ENCODE measurements around the gene UBASH3B. TPM values are rescaled to one million over a fixed set of nuclear protein-coding genes. Genes with fewer than 3 reads are reported as not detected.

Gene UBASH3B
- polyA plus RNA-seq, 1 experiment, result 19.1 TPM

DNA sequence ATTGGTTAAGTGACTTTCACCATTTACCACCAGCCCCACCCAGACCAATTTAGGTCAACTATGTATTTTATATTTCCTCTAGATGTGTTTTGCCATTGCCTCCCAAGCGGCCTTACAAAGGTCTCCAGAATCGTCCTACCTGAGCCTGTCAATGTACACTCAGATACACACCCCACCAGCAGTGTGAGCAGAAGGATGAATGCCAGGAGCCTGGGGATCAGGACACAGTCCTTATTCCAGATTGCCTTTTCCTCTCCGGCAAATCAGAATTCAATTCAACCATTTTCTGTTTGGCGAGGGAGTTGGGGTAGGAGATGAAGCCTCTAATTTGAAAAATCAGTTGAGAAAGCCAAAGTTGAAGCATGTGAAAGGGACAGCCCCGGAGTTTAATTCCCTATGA lies 147.4 kb downstream of the UBASH3B start:
- H3K27me3 ChIP-seq (ENCODE audit: control insufficient read depth, insufficient read depth, low read length), result no peaks in the 10 kb centered on the region
- H3K27ac ChIP-seq (ENCODE audit: low read depth, low read length), result peak overlapping the region; percentile 59
- H3K4me3 ChIP-seq (ENCODE audit: low read depth, low read length), result no peak overlapping the region
- no peak for DNase-seq (ENCODE audit: low read depth, low spot score)
- POLR2A ChIA-PET, result no interaction called here
- TF ChIP-seq, protein P1, sequence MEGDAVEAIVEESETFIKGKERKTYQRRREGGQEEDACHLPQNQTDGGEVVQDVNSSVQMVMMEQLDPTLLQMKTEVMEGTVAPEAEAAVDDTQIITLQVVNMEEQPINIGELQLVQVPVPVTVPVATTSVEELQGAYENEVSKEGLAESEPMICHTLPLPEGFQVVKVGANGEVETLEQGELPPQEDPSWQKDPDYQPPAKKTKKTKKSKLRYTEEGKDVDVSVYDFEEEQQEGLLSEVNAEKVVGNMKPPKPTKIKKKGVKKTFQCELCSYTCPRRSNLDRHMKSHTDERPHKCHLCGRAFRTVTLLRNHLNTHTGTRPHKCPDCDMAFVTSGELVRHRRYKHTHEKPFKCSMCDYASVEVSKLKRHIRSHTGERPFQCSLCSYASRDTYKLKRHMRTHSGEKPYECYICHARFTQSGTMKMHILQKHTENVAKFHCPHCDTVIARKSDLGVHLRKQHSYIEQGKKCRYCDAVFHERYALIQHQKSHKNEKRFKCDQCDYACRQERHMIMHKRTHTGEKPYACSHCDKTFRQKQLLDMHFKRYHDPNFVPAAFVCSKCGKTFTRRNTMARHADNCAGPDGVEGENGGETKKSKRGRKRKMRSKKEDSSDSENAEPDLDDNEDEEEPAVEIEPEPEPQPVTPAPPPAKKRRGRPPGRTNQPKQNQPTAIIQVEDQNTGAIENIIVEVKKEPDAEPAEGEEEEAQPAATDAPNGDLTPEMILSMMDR (IDR thresholded peaks at IDR 0.05; ENCODE audit: low read depth, low read length), result no peak
- no peaks in the 10 kb centered on the region for H3K9me3 ChIP-seq (ENCODE audit: control insufficient read depth, insufficient read depth, low read length)
- CTCF ChIA-PET, result no interaction called here

DNA sequence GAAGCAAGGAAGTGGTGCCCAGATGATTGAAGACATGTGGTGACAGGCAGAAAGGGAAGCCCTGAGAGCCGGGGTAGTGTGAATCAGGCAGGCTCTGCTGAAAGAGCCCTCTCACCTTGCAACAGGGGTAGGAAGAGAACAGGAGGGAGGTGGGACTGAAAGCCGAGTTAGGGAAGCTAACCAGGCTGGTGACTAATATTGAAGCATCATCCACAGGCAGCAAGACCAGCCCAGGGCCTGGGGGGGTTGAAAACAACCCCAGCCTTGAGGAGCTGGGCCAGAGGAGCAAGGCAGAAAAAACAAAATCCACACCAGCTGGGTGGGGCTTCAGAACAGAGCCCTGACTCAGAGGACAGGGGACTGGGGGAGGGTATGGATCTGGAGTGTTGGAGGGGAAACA lies 147.8 kb downstream of the UBASH3B start:
- DNase-seq (ENCODE audit: low read depth, low spot score), result peak; percentile 43
- Histone ChIP-seq H3K27ac (ENCODE audit: low read depth, low read length) (peak overlapping the region; percentile 59), H3K9me3 (ENCODE audit: control insufficient read depth, insufficient read depth, low read length) (no peaks in the 10 kb centered on the region), H3K4me3 (ENCODE audit: low read depth, low read length) (no peak overlapping the region), H3K27me3 (ENCODE audit: control insufficient read depth, insufficient read depth, low read length) (no peaks in the 10 kb centered on the region)
- TF ChIP-seq, protein P1 (IDR thresholded peaks at IDR 0.05; ENCODE audit: low read depth, low read length), result no peak
- ChIA-PET CTCF (interaction anchor here (1.2 kb wide), 1 partner anchor 12 kb away, joined by 3 read pairs; no protein-coding TSS in a partner anchor), POLR2A (no interaction called here)

DNA sequence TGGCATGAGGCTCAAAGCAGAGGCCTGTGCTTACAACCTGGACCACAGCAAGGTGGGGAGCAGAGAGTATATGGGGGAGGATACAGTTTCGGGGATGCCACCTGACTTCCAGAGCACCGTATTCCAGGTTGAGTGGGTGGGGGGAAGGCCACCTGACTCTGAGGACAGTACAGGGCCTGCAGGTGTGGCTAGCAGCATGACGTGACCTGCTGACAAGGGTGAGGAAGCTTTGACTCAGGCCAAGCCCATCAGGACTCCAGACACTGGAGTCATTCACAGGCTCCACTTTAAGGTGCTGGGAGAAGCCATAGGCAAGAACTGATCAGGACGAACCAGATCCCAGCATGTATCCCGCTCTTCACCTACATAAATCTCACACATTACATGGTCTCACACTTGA lies 148.2 kb downstream of the UBASH3B start:
- Histone ChIP-seq H3K27me3 (ENCODE audit: control insufficient read depth, insufficient read depth, low read length) (no peaks in the 10 kb centered on the region), H3K9me3 (ENCODE audit: control insufficient read depth, insufficient read depth, low read length) (no peaks in the 10 kb centered on the region), H3K27ac (ENCODE audit: low read depth, low read length) (peak overlapping the region; percentile 59), H3K4me3 (ENCODE audit: low read depth, low read length) (no peak overlapping the region)
- TF ChIP-seq, protein P1 (IDR thresholded peaks at IDR 0.05; ENCODE audit: low read depth, low read length), result no peak
- ChIA-PET POLR2A (no interaction called here), CTCF (interaction anchor here (1.2 to 1.4 kb wide), 2 partner anchors 12 to 60 kb away, joined by 3 to 4 read pairs; no protein-coding TSS in a partner anchor)
- no peak for DNase-seq (ENCODE audit: low read depth, low spot score)

DNA sequence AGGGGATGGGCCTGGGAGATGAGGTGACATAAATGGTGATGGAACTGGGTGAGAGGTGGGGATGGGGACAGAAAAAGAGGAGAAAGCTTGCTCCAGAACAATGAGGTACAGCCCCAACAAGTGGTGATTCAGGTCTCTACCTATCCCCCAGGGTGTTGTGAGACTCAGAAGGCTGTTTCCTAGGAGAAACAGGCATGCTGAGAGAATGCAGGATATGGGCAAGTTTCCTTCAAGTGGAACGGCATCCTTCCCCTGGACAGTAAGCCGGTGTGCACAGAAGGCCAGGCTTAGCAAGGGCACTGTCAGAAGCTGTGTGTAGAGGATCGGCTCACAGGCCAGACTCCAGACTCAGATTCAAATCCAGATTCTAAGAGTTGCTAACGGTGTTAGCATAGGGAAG lies 148.6 kb downstream of the UBASH3B start:
- no peak overlapping the region for H3K4me3 ChIP-seq (ENCODE audit: low read depth, low read length)
- no peaks in the 10 kb centered on the region for H3K27me3 ChIP-seq (ENCODE audit: control insufficient read depth, insufficient read depth, low read length)
- no peak overlapping the region for H3K27ac ChIP-seq (ENCODE audit: low read depth, low read length)
- TF ChIP-seq, protein P1 (IDR thresholded peaks at IDR 0.05; ENCODE audit: low read depth, low read length), result no peak
- POLR2A ChIA-PET, result no interaction called here
- no peaks in the 10 kb centered on the region for H3K9me3 ChIP-seq (ENCODE audit: control insufficient read depth, insufficient read depth, low read length)
- DNase-seq (ENCODE audit: low read depth, low spot score), result no peak
- CTCF ChIA-PET, result interaction anchor here (1.2 to 1.4 kb wide), 2 partner anchors 13 to 60 kb away, joined by 3 to 4 read pairs; no protein-coding TSS in a partner anchor

DNA sequence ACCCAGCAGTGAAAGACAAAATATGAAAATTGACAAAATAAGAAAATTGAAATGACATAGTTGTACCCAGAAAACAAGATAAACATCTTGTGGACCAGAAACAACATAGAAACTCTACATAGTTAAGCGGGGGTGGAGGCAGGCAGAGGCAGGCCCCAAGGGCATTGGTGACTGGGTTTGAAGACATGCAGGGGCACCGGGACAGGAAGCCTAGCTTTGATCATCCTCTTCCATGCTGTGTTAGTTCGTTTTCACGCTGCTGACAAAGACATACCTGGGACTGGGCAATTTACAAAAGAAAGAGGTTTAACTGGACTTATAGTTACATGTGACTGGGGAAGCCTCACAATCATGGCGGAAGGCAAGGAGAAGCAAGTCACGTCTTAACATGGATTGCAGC lies 149.3 kb downstream of the UBASH3B start:
- ChIA-PET POLR2A (no interaction called here), CTCF (interaction anchor here (0.6 to 1.4 kb wide), 3 partner anchors 8 to 176 kb away, joined by 3 to 4 read pairs (median 3); no protein-coding TSS in a partner anchor)
- H3K27ac ChIP-seq (ENCODE audit: low read depth, low read length), result no peak overlapping the region
- no peak overlapping the region for H3K4me3 ChIP-seq (ENCODE audit: low read depth, low read length)
- no peaks in the 10 kb centered on the region for H3K27me3 ChIP-seq (ENCODE audit: control insufficient read depth, insufficient read depth, low read length)
- H3K9me3 ChIP-seq (ENCODE audit: control insufficient read depth, insufficient read depth, low read length), result no peaks in the 10 kb centered on the region
- DNase-seq (ENCODE audit: low read depth, low spot score), result no peak
- TF ChIP-seq, protein P1 (IDR thresholded peaks at IDR 0.05; ENCODE audit: low read depth, low read length), result no peak
